HG02973 (cell line): ENCODE measurements around the gene NCOA4.
"Not testable (repeated sequence)": the region's sequence is repeated elsewhere in the genome, so short reads cannot be mapped to it uniquely, and the experiment has no call there.

Experiments
- ATAC-seq: cut with Tn5 transposase; IDR thresholded peaks from one replicate; pipeline ENCODE4 v1.9.1; 2021; ENCODE audit warnings: moderate library complexity; ENCODE audit not compliant: unreplicated experiment

Gene NCOA4

DNA sequence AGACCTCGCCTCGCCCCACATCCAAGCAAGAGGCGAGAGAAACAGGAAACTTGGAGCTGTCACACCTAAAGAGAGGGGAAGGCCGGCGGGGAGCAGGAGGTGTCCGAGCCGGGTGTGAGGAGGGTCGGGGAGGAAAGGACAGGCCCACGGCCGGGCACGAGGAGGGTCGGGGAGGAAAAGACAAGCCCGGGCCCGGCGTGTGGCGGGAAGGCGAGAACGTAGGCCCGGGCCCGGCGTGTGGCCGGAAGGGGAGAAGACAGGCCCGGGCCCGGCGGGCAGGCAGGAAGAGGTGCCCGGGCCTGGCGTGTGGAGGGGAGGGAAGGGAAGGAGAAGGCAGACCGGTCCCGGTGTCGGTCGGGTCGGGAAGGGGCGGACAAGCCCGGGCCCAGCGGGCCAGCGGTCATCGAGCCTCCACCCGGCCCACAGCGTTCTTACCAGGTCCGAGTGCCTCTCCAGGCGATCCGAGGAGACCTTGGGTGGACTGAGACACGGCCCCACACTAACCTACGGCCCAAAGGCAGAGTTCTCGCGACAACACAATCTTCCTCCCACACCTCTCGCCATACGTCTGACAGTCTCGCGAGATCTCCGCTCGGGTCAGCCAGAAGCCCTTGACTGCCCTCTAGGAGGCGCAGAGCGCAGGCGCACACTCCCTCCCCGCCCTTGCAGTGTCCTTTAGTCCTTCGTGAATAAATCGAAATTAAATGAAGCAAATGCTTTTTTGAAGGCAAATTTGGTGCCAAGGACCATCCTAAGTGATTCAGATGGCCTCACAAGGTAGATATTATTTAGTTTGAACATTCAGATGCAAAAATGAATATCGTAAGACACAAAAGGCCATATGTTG lies at the start of gene NCOA4:
TSS of gene NCOA4 (minus strand) at position 533 of the 847 bp plus-strand sequence. CDS start 13,943 bp downstream, outside the sequence.
- peak; percentile 95 for ATAC-seq

DNA sequence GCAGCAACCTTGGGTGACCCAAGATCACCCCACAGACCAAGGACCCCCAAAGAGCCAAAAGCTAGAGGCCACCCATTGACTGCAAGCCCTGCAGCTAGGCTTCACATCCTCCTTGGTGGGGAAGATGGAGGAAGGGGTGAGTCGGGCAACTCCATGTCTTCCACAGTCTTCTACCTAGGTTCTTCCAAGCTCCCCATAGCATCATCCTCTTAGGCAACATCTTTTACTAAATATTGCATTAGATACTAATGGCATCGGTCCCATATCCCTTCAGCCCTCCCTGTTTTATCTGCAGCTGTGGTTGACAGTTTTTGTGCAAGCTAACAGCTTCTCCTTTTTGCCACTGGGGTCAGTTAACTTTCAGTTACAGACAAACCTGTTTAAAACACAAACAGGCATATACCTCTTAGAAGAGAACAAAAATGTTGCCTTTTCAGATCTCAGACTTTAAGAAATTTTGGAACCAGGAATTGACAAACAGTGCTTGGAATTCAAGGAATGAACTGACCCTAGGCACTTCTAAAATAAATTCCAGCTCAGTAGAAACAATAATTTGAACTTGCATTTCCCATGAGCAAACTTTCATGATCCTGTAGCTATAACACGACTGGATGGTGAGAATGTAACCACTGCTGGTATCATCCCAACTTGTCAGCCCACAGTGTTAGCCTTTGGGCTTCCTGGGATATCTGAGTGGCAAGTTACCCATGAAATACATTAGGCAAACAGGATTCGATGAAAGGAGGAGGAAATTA lies 49.6 kb upstream of the NCOA4 start:
- ATAC-seq = no peak

GRCh38 chr10:46077731-46078413 lies 47.4 kb upstream of the NCOA4 start:
- no peak for ATAC-seq

DNA sequence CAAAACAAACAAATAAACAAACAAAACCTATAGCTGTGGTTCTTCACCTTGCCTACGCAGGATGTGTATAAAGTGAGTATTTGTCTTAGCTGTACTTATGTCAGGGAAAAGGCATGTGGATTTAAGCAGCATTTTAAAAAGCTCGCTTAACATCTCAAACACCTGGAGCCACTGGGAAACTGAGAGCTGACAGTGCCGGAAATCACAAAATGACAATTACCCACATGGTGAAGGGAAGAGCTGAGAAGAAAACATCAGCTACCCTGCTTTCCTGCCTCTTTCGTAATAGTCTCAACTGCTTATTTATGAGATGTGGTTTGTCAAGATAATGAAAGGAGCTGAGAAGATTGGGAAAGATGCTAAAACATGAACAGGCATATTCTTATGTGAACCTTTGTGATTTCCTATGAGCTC lies 46.7 kb upstream of the NCOA4 start:
- ATAC-seq = no peak

- no peak for ATAC-seq
Observed at GRCh38 chr10:46075869-46076268, 45.4 kb upstream of the NCOA4 start.

GRCh38 chr10:46074196-46074946 lies 43.9 kb upstream of the NCOA4 start:
- ATAC-seq = no peak

GRCh38 chr10:46073564-46073963 lies 43.1 kb upstream of the NCOA4 start:
- ATAC-seq = no peak

GRCh38 chr10:46070749-46071148 lies 40.3 kb upstream of the NCOA4 start:
- ATAC-seq = no peak

DNA sequence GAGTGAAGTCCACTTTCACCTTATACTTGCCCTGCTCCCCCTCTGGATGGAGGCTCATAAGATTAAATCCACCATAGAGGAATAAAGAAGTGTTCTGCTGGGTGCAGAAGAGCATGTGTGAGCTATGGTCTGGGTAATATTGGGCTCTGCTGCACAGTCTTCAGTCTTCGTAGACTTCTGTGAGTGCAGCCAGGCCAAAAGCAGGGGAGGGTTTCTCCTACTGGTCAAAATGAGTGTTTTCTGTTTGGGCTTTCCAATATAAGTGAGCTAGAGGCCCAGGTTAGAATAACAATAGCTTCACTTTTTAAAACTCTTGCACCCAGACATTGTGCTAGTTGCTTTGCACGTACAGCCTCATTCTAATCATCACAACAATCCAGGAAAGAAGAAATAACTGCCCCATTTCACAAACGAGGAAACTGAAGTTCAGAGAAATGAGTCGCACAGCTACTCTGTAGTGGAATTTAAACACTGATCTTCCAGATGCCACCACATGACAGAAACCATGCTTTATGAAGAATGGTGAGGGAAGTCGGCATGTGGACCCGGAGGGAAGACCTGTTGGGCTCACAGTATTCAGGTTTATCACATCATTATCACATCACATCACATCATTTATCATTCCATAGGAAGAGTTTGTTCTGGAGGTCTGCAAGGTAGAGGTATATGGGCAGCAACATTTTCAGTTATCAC lies 39.5 kb upstream of the NCOA4 start:
- no peak for ATAC-seq

- no peak for ATAC-seq
Observed at GRCh38 chr10:46068905-46069304, 38.5 kb upstream of the NCOA4 start.

- no peak for ATAC-seq
Observed at GRCh38 chr10:46068117-46068516, 37.7 kb upstream of the NCOA4 start.

- no peak for ATAC-seq
Observed at GRCh38 chr10:46064269-46064817, 33.9 kb upstream of the NCOA4 start.

- no peak for ATAC-seq
Observed at GRCh38 chr10:46062723-46063428, 32.5 kb upstream of the NCOA4 start.

DNA sequence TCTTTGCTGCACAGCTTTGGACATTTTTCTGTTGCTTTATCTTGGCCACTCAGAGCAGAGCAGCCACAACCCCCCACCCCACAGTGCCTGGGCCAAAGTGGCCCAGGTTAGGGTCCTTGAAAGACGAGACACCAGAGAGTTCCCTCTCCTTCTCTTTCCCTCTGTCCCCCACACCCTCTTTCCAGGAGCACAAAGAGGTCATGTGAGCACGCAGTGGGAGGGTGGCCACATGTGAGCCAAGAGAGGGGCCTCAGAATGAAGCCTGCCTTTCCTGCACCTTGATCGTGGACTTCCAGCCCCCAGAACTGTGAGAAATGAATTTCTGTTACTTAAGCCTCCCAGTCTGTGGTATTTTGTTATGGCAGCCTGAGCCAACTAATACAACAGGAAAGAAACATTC lies 30.3 kb upstream of the NCOA4 start:
- no peak for ATAC-seq

GRCh38 chr10:46057927-46058326 lies 27.5 kb upstream of the NCOA4 start:
- ATAC-seq = not testable (repeated sequence)

GRCh38 chr10:46057038-46057437 lies 26.6 kb upstream of the NCOA4 start:
- ATAC-seq = no peak

DNA sequence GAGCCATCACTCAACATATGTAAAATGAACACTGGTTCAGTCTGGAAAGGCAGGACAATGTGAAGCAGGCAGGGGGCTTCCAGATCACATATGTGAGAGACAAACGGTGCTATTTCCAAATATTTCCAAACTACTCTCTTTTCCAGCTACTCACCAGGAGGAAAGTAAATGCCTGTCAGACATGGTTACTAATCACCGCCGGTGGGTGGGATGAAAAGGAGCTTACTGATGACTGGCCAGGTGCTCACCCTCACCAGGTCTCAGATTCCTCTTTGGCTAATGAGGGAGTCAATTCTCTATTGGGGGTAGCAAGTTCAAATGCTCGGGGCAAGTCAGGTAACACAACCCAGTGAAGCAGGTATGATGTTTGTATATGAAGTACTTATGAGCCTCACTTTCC lies 25.3 kb upstream of the NCOA4 start:
- ATAC-seq = no peak

- ATAC-seq = no peak
Observed at GRCh38 chr10:46053534-46054434, 23.4 kb upstream of the NCOA4 start.
